ENCODE data around the gene LRP1B.

- TF ChIP-seq CTCF (IDR thresholded peaks at IDR 0.05) = no peak
- TF ChIP-seq POLR2A (IDR thresholded peaks at IDR 0.05) = no peak
- TF ChIP-seq POLR2AphosphoS5 (IDR thresholded peaks at IDR 0.05; ENCODE audit: insufficient read depth in 1 of 2, low read depth in 1 of 2) = no peak
These were observed 1627.7 kb downstream of the LRP1B start for GRCh38 chr2:140502951-140503630.

Measured in vagina (tissue), 2 donors.